Activated T-cell treated with anti-CD3 and anti-CD28 coated beads, Interleukin-2, amount 50 U/mL, for 1 hour (primary cell): ENCODE data around the gene SLC35C1.

ENCODE experiments used
- DNase-seq: peaks from one replicate; pipeline ENCODE4 v3.0.0-alpha.2; 2020

The SLC35C1 gene

GRCh38 chr11:45804761-45805304 lies at the start of gene SLC35C1:
Gene SLC35C1, plus strand, starts transcription at chr11:45805149. Its CDS starts 653 bp downstream, at chr11:45805802.
- DNase-seq, result peak; percentile 97

GRCh38 chr11:45755281-45755859 lies 49.6 kb upstream of the SLC35C1 start:
- DNase-seq, result no peak

- no peak for DNase-seq
Observed at GRCh38 chr11:45756384-45757010, 48.5 kb upstream of the SLC35C1 start.

GRCh38 chr11:45757672-45758071 lies 47.3 kb upstream of the SLC35C1 start:
- no peak for DNase-seq

GRCh38 chr11:45761659-45762058 lies 43.3 kb upstream of the SLC35C1 start:
- DNase-seq, result no peak

GRCh38 chr11:45765107-45765668 lies 39.8 kb upstream of the SLC35C1 start:
- no peak for DNase-seq

- no peak for DNase-seq
Observed at GRCh38 chr11:45765836-45766235, 39.1 kb upstream of the SLC35C1 start.

- no peak for DNase-seq
Observed at GRCh38 chr11:45766469-45766868, 38.5 kb upstream of the SLC35C1 start.

GRCh38 chr11:45768486-45768885 lies 36.5 kb upstream of the SLC35C1 start:
- DNase-seq, result no peak

GRCh38 chr11:45769960-45770359 lies 35.0 kb upstream of the SLC35C1 start:
- no peak for DNase-seq

- peak; percentile 79 for DNase-seq
Observed at GRCh38 chr11:45771193-45771565, 33.8 kb upstream of the SLC35C1 start.

- DNase-seq, result peak; percentile 84
Observed at GRCh38 chr11:45771566-45772448, 33.1 kb upstream of the SLC35C1 start.

- DNase-seq, result no peak
Observed at GRCh38 chr11:45772449-45772774, 32.5 kb upstream of the SLC35C1 start.

- DNase-seq, result no peak
Observed at GRCh38 chr11:45772986-45773785, 31.8 kb upstream of the SLC35C1 start.

GRCh38 chr11:45773786-45774655 lies 30.9 kb upstream of the SLC35C1 start:
- no peak for DNase-seq

- no peak for DNase-seq
Observed at GRCh38 chr11:45774786-45775185, 30.2 kb upstream of the SLC35C1 start.

- no peak for DNase-seq
Observed at GRCh38 chr11:45777127-45777969, 27.6 kb upstream of the SLC35C1 start.

- DNase-seq, result no peak
Observed at GRCh38 chr11:45778341-45778740, 26.6 kb upstream of the SLC35C1 start.

- no peak for DNase-seq
Observed at GRCh38 chr11:45779602-45780001, 25.3 kb upstream of the SLC35C1 start.

GRCh38 chr11:45786272-45786671 lies 18.7 kb upstream of the SLC35C1 start:
- DNase-seq, result no peak

GRCh38 chr11:45788887-45789286 lies 16.1 kb upstream of the SLC35C1 start:
- DNase-seq, result no peak
